ENCODE results near the gene OR1D2. TPM values are rescaled to one million over a fixed set of nuclear protein-coding genes. Genes with fewer than 3 reads are reported as not detected.
"Not testable (repeated sequence)": the region's sequence is repeated elsewhere in the genome, so short reads cannot be mapped to it uniquely, and the experiment has no call there.

Gene OR1D2, protein sequence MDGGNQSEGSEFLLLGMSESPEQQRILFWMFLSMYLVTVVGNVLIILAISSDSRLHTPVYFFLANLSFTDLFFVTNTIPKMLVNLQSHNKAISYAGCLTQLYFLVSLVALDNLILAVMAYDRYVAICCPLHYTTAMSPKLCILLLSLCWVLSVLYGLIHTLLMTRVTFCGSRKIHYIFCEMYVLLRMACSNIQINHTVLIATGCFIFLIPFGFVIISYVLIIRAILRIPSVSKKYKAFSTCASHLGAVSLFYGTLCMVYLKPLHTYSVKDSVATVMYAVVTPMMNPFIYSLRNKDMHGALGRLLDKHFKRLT
- total RNA-seq = not detected

DNA sequence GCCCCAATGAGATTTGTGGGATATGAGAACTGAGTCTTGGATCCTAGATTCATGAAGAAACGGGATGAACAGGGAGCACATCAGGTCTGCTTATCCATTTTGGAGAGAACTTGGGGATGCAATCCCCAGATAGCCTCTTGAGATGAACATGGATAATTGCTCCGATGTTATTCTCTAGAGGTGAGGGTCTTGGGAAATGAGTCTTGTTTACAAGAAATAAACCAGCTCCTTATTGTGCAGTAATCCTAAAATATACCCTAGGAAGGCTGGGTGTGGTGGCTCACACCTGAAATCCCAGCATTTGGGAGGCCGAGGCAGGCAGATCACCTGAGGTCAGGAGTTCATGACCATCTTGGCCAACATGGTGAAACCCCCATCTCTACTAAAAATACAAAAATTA, at the start of gene OR1D2:
TSS of gene OR1D2 (minus strand) at position 101 of the 400 bp plus-strand sequence. CDS start 11,426 bp downstream, outside the sequence.
- DNase-seq (ENCODE audit: low read depth in 2 of 3, low spot score in 2 of 3) = no peak

GRCh38 chr17:3137494-3137893, 33.3 kb upstream of the OR1D2 start:
- not testable (repeated sequence) for DNase-seq (ENCODE audit: low read depth in 2 of 3, low spot score in 2 of 3)

DNA sequence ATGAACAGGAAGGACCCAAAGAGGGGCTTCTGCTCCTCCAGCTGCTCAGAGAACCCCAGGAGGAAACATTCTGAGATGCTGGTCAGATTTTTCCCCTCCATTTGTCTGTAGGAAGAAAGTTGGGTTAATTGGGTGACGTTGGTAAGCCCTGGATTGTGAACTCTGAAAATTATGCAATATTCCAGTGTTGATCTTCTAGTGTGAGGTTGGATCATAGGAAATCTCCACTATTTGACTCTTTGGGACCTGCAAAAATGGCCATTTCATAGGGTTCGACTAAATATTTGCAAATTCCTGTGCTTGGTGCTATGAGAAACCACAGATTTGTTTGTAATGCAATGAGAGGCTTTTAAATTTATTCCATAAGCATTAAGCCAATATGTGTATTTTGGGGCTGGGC, 23.2 kb upstream of the OR1D2 start, which contains the start of gene OR1G1:
TSS of gene OR1G1 (minus strand) at position 101 of the 400 bp plus-strand sequence. CDS start at position 101, 0 bp downstream.
- DNase-seq (ENCODE audit: low read depth in 2 of 3, low spot score in 2 of 3) = no peak

- DNase-seq (ENCODE audit: low read depth in 2 of 3, low spot score in 2 of 3) = not testable (repeated sequence)
Observed at GRCh38 chr17:3073850-3074249, 30.4 kb downstream of the OR1D2 start.

GRCh38 chr17:3065192-3065591, 39.0 kb downstream of the OR1D2 start:
- DNase-seq (ENCODE audit: low read depth in 2 of 3, low spot score in 2 of 3) = peak in 2 of 3 donors; percentile 16 to 60

- DNase-seq (ENCODE audit: low read depth in 2 of 3, low spot score in 2 of 3) = not testable (repeated sequence)
Observed at GRCh38 chr17:3063507-3063906, 40.7 kb downstream of the OR1D2 start, which contains the start of gene OR1D5. Gene OR1D5 (minus strand): TSS chr17:3063607. CDS start chr17:3063607, 0 bp downstream.

DNA sequence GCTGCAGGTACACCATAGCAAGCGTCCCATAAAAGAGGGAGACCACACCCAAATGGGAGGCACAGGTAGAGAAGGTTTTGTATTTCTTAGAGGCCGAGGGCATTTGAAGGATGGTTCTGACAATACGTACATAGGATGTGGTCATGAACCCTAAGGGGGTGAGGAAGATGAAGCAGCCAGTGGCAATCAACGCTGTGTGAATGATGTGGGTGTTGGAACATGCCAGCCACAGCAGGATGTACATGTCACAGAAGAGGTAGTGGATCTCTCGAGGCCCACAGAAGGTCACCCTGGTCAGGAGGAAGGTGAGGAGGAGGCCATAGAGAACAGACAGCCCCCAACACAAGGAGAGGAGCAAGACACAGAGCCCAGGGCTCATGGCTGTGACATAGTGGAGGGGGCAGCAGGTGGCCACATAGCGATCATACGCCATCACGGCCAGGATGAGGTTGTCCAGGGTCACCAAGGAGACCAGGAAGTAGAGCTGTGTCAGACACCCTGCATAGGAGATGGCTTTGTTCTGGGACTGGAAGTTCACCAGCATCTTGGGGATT, 41.3 kb downstream of the OR1D2 start:
- DNase-seq (ENCODE audit: low read depth in 2 of 3, low spot score in 2 of 3) = not testable (repeated sequence)

GRCh38 chr17:3054868-3055267, 49.4 kb downstream of the OR1D2 start:
- not testable (repeated sequence) for DNase-seq (ENCODE audit: low read depth in 2 of 3, low spot score in 2 of 3)

DNA sequence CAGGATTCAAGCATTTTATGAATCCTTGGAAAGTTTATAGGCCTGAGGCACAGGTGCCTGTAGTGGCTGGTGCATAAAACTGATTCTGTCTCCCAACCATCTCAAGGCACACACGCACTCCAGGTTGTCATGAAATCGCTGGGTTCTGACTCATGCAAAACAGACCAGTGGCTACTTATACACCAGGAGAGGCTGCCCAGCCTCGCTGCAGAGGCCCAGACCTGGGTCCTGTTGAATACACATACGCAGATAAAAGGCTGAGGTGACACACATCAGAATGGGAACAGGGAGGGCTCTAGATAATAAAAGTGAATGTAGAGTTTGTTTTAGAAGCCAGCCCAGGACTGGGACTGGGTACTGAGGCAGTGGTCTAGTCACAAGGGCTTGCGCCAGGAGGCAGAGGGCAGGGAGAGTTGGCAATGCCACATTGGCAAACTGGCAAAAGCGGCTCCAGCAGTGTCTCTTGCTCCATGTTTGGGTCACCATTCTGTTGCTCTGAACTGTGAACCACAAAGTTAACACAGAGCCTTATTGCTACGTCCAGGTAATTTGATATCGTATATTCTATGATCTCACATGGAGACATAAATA, 54.4 kb downstream of the OR1D2 start:
- DNase-seq (ENCODE audit: low read depth in 2 of 3, low spot score in 2 of 3) = no peak

GRCh38 chr17:3048727-3049471, 55.3 kb downstream of the OR1D2 start:
- peak; percentile 79 to 99 (median 98) for DNase-seq (ENCODE audit: low read depth in 2 of 3, low spot score in 2 of 3)

DNA sequence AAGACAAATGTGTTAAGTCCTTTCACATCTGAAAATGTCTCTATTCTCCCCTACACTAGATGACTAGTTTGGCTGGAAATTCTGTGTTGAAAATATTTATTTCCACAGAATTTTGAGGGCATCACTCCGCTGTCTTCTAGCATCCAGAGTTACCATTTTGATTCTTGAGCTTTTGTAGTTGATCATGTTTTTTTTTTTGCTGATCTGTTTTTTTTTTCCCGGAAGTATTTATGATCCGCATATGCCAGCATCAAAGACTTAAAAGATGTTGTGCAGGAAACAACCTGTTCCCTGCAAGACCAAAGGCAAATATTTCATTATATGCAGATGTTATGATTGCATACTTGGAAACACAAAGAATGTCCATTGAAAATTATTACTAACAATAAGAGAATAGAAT, 57.5 kb downstream of the OR1D2 start:
- DNase-seq (ENCODE audit: low read depth in 2 of 3, low spot score in 2 of 3) = no peak

DNA sequence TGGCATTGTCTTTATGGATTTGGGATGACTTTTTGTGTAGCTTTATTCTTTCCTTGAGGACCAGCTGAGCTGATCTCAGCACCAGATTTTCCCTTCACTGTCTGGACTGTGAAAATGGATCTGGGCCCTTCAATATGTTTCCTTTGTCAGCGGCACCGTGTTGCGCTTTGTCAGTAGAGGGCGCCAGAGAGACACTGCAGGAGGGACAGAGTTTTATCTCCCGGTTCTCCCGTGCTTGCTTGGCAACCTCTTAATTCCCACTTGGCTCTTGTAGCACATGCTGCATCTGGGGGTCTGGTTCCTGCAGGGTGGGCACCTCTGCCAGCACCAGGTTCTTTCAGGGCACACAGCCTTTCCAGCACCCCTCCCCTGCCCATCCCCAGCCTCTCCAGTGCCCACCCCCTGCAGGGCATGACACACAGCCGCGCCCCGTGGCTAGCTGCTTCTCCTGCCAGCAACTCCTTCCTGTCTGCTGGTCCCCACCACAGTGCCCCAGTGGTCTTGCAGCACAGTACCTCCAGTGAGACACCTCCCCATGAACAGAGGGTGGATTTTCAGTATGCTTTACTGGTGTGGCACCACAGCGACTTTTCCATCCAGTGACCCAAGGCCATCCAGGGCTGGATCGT, 60.4 kb downstream of the OR1D2 start:
- no peak for DNase-seq (ENCODE audit: low read depth in 2 of 3, low spot score in 2 of 3)

- no peak for DNase-seq (ENCODE audit: low read depth in 2 of 3, low spot score in 2 of 3)
Observed at GRCh38 chr17:3040882-3041281, 63.3 kb downstream of the OR1D2 start.

- peak in 2 of 3 donors; percentile 72 to 87 for DNase-seq (ENCODE audit: low read depth in 2 of 3, low spot score in 2 of 3)
Observed at GRCh38 chr17:3039736-3040135, 64.5 kb downstream of the OR1D2 start.

DNA sequence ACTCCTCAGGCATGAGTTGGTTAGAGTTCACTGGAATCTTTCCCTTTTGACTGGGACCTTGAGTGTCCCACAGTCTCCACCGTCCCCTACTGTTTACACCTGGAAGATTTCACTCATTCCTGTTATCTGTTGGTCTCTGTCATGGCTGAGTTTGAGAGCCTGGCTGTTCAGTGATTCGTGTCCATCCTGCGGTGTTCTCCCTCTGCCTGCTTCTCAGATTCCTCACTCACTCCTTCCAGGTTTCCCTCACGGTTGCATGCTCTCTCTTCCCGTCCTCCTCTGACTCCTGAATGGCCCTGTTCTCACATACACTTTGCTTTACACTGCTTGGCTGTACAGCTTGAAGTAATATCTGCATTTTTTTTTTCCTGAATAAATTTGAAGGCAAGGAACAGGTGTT, 65.3 kb downstream of the OR1D2 start:
- no peak for DNase-seq (ENCODE audit: low read depth in 2 of 3, low spot score in 2 of 3)

Other genes with a start within 250 kb of the OR1D2 start
- gene OR1D5, start 40.8 kb downstream of the OR1D2 start, total RNA-seq = not detected
- not detected for gene OR1G1, start 23.1 kb upstream of the OR1D2 start, total RNA-seq
- gene OR1A2, start 93.1 kb upstream of the OR1D2 start, total RNA-seq = not detected
- not detected for gene OR1A1, start 103.2 kb upstream of the OR1D2 start, total RNA-seq
- 3.0 TPM for gene OR3A1, start 193.9 kb upstream of the OR1D2 start, total RNA-seq